Measurements from ENCODE around the gene CHAF1B.
"Not testable (repeated sequence)": the region's sequence is repeated elsewhere in the genome, so short reads cannot be mapped to it uniquely, and the experiment has no call there.

CHAF1B gene

GRCh38 chr21:36375994-36376393 lies 9.2 kb upstream of the CHAF1B start:
- H3K4me3 ChIP-seq (replicated peaks; ENCODE audit: insufficient read depth, low read length): no peak overlapping the region
- H3K27me3 ChIP-seq (ENCODE audit: insufficient read depth, poor library complexity, severe bottlenecking): no peaks in the 10 kb centered on the region
- DNase-seq (ENCODE audit: low read depth in 1 of 2, low spot score in 1 of 2): no peak
- no peak overlapping the region for H3K27ac ChIP-seq (replicated peaks)
- TF ChIP-seq GABPA (IDR thresholded peaks at IDR 0.05; ENCODE audit: low read depth): no peak
- no peak for TF ChIP-seq SPI1 (IDR thresholded peaks at IDR 0.05; ENCODE audit: borderline replicate concordance, low read depth)
- no peak for TF ChIP-seq CTCF (IDR thresholded peaks at IDR 0.05; ENCODE audit: insufficient read depth, low read length)
- no peak for TF ChIP-seq REST (IDR thresholded peaks at IDR 0.05; ENCODE audit: insufficient replicate concordance, low read depth)
- TF ChIP-seq POLR2AphosphoS5 (IDR thresholded peaks at IDR 0.05; ENCODE audit: low read depth): no peak

GRCh38 chr21:36377391-36377842 lies 7.8 kb upstream of the CHAF1B start:
- TF ChIP-seq CTCF (IDR thresholded peaks at IDR 0.05; ENCODE audit: insufficient read depth, low read length) (no peak), GABPA (IDR thresholded peaks at IDR 0.05; ENCODE audit: low read depth) (no peak), REST (IDR thresholded peaks at IDR 0.05; ENCODE audit: insufficient replicate concordance, low read depth) (no peak), SPI1 (IDR thresholded peaks at IDR 0.05; ENCODE audit: borderline replicate concordance, low read depth) (no peak), POLR2AphosphoS5 (IDR thresholded peaks at IDR 0.05; ENCODE audit: low read depth) (no peak)
- H3K4me3 ChIP-seq (replicated peaks; ENCODE audit: insufficient read depth, low read length): no peak overlapping the region
- no peak overlapping the region for H3K27ac ChIP-seq (replicated peaks)
- DNase-seq (ENCODE audit: low read depth in 1 of 2, low spot score in 1 of 2): no peak
- H3K27me3 ChIP-seq (ENCODE audit: insufficient read depth, poor library complexity, severe bottlenecking): no peaks in the 10 kb centered on the region

- Histone ChIP-seq H3K27ac (replicated peaks) (no peak overlapping the region), H3K27me3 (ENCODE audit: insufficient read depth, poor library complexity, severe bottlenecking) (no peaks in the 10 kb centered on the region), H3K4me3 (replicated peaks; ENCODE audit: insufficient read depth, low read length) (no peak overlapping the region)
- DNase-seq (ENCODE audit: low read depth in 1 of 2, low spot score in 1 of 2): no peak
- no peak for TF ChIP-seq POLR2AphosphoS5 (IDR thresholded peaks at IDR 0.05; ENCODE audit: low read depth)
- TF ChIP-seq GABPA (IDR thresholded peaks at IDR 0.05; ENCODE audit: low read depth): no peak
- no peak for TF ChIP-seq SPI1 (IDR thresholded peaks at IDR 0.05; ENCODE audit: borderline replicate concordance, low read depth)
These were observed 5.9 kb upstream of the CHAF1B start for GRCh38 chr21:36379251-36379650.

GRCh38 chr21:36381841-36382589 lies 3.2 kb upstream of the CHAF1B start:
- no peak overlapping the region for H3K4me3 ChIP-seq (replicated peaks; ENCODE audit: insufficient read depth, low read length)
- no peak overlapping the region for H3K27ac ChIP-seq (replicated peaks)
- TF ChIP-seq SPI1 (IDR thresholded peaks at IDR 0.05; ENCODE audit: borderline replicate concordance, low read depth): no peak
- TF ChIP-seq REST (IDR thresholded peaks at IDR 0.05; ENCODE audit: insufficient replicate concordance, low read depth): no peak
- TF ChIP-seq POLR2AphosphoS5 (IDR thresholded peaks at IDR 0.05; ENCODE audit: low read depth): no peak
- TF ChIP-seq CTCF (IDR thresholded peaks at IDR 0.05; ENCODE audit: insufficient read depth, low read length): no peak
- no peak for TF ChIP-seq GABPA (IDR thresholded peaks at IDR 0.05; ENCODE audit: low read depth)
- no peaks in the 10 kb centered on the region for H3K27me3 ChIP-seq (ENCODE audit: insufficient read depth, poor library complexity, severe bottlenecking)
- no peak for DNase-seq (ENCODE audit: low read depth in 1 of 2, low spot score in 1 of 2)

GRCh38 chr21:36382722-36383121 lies 2.5 kb upstream of the CHAF1B start:
- not testable (repeated sequence) for DNase-seq (ENCODE audit: low read depth in 1 of 2, low spot score in 1 of 2); H3K27me3 ChIP-seq (ENCODE audit: insufficient read depth, poor library complexity, severe bottlenecking); H3K4me3 ChIP-seq (replicated peaks; ENCODE audit: insufficient read depth, low read length); H3K27ac ChIP-seq (replicated peaks)

Measured in HL-60 (cell line).